Activated naive CD8-positive, alpha-beta T cell treated with anti-CD3 and anti-CD28 coated beads, Interleukin-2, amount 50 U/mL, for 16 hours (primary cell): ENCODE measurements around the gene MGAM2.

Experiments used
- DNase-seq: peaks from one replicate; pipeline ENCODE4 v3.0.0-alpha.2; 2020; ENCODE audit warnings: low read depth, low spot score

Gene MGAM2

DNA sequence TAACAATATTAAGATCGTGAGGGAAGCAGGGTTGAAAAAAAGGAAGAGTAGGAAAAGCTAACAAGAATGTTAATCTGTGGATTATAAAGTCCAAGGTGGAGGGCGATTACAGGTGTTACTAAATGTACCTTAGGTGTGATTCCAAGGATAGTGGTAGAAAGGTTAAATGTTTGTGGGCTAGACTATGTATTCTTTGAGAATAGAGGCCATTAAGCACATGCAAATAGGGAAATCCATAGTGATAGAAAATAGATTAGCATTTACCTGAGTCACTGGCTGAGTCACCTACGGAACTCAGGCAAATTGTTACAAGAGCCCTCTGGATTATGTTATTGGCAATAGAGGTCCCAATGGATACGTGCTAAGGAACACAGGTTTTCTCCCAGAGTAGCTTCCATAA is 9.0 kb downstream of the MGAM2 start:
- DNase-seq = no peak

DNA sequence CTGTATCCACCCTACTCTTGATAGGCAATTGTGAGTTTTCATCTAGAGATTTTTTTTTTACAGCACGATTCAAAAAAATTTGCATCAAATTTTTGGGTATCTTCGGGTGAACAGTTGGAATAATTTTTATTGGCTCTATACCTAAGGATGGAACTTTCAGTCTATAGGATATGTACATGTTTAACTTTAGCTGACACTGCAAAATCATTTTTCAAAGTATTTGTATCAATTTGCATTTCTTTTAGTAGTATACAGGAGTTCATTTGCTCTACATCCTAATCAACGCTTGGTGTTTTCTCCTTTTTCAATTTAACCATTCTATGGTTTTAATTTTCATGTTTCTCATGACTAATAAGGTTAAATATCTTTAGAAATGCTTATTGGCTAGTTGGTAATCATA is 11.7 kb downstream of the MGAM2 start:
- no peak for DNase-seq

DNA sequence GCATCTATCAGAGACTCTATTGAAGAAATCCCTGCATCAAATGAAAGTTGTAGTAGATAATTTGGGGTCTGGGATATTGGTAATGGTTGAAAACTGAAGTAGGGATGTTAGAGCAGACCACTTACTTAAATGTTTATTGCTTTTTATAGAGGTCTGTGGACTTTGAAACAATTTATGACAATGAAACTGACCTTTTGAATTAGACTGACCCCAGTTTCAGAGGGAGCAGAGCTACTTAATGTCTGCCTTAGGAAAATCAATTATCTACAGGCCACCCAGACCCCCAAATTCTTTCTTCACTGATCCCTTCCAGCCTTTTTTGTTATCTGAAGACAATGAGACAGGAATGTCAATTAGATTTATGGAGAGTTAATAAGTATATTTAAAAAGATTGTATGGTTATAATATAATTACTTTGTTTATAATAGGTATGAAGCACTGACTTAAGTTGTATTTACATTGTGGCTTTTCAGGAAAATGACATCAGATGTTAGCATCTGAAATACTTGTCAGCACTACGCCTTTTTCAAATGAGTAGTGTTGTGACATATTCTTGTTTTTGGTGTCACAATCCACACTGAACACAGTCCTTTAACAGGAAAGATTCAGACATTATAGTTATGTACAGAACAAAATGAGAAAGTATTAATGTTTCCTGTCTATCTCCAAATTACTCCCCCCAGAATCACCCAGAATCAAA is 13.9 kb downstream of the MGAM2 start:
- DNase-seq = no peak

DNA sequence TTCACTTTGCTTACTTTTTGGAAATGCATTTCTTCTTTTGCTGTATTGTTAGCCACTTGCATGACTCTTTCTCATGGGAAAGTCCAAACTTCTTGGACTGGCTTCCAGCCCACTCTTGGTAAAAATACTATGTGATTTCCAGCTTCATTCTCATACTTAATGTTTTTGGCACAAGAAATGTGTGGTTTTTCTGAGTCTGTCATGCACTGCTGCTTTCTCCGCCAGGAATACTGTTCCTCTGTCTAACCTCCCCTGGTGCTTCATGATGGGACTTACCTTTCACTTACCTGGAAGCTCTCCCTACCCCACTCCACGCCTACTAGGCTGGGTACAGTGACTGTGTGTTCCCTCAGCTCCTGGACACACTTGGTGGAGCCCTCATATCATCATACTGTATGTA is 18.7 kb downstream of the MGAM2 start:
- no peak for DNase-seq

DNA sequence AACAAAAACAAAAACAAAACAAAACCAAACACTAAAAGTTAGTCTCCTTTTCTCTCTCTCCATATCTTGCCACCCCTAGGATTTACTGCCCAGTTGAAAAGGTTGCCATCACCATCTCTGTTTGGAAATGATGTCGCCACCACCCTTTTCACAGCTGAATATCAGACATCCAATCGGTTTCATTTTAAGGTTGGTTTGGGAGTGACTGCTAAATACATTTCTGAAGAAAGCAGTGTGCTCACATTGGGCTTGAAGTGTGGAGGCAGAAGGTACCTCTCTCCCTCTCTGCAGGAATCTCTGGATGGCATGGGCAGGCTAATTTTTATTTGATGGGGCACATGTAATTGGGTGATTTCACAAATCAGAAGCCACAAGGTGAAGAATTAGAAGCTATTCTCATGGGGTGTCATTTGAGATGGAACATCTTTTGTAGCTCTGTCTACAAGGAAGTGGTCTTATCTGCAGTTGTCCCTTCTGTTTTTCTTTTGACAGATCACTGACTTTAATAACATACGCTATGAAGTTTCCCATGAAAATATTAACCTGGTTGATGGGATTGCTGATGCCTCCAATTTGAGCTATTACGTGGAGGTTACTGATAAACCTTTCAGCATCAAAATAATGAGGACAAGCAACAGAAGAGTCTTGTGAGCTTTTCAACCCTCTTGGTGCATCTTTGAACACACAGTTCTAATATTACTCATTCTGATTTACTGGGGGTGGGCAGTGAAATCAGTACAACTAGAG is 20.1 kb downstream of the MGAM2 start:
- DNase-seq = no peak

DNA sequence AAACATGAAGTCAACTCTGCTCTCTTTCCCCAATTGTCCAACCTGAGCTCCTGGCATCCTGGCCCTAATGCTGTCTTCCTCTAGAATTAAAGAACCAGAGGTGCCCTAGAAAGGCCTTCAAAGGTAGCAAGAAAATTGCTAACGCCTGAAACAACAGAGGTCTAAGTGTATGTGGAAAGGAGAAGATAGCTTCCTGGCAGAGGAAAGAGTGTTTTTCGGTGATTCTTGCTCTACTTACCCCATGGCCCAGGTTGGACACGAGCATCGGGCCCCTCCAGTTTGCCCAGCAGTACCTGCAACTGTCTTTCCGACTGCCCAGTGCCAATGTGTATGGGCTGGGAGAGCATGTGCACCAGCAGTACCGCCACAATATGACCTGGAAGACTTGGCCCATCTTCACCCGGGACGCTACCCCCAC is 22.2 kb downstream of the MGAM2 start:
- no peak for DNase-seq

DNA sequence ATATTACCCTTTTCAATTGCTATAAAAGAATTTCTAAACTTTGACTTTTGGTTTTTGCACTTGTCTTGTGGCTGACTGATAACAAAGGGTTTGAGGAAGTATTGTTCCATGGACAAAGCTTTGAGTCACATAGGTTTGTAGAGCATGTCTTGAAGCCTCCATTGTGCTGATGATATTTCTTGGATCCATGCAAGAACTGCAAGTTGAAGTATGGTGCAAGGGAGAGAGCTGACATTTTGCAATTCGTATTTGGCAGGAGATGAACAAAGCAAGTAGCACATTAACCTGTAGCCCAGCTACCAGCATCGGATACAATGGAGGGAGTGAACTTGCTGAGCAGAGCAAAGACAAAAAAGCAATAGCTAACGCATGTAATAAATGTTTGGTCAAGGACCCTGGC is 23.4 kb downstream of the MGAM2 start:
- no peak for DNase-seq

DNA sequence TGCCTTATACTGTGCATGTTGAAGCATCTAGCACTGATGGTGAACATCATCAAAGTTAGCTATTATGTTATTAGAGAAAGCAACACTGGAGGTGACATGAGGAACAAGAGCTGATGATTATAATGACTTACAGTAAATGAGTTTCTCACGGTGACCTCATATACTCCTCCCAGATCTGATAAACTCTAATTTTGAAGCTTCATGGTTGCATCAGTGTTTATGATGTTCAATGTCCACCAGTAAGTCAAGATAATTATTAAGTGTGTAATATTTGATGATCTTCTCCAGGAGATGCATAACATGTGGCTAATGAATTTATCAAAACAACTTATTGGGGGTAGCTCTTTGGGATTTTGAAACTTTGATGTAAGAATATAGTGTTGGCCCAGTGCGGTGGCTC is 27.5 kb downstream of the MGAM2 start:
- DNase-seq = no peak

DNA sequence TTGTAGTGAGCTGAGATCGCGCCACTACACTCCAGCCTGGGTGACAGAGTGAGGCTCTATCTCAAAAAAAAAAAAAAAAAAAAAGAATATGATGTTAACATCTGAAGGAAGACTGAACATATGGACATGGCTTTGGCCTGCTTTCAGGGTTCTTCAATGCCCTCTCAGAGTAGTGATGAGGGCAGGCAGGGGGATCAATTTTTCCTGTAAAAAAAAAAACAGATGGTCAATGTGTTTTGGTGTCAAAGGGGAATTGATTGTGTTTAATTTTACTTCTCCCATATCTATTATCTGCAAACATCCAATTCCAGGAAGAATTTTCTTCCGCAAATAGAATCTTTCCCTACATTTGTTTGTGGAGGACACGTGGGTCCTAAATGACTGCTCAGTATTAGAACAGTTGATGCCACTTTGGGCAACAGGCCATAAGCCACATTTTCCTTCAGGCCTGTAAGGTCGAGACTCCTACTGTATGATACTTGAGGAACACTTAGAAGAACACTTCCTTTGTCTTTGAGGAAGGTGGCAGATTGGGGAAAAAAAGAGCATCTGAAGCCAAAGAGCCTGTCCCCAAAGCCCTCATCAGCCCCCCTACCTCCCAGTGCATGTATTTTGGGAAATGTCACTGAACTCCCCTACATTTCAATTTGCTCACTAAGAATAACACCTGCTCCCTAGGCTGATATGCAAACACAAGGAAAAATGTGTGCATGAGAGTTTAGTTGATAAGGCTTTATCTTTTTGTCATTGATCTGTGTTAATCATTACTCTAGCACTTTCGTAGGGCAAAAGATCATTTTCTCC is 28.3 kb downstream of the MGAM2 start:
- DNase-seq = no peak

DNA sequence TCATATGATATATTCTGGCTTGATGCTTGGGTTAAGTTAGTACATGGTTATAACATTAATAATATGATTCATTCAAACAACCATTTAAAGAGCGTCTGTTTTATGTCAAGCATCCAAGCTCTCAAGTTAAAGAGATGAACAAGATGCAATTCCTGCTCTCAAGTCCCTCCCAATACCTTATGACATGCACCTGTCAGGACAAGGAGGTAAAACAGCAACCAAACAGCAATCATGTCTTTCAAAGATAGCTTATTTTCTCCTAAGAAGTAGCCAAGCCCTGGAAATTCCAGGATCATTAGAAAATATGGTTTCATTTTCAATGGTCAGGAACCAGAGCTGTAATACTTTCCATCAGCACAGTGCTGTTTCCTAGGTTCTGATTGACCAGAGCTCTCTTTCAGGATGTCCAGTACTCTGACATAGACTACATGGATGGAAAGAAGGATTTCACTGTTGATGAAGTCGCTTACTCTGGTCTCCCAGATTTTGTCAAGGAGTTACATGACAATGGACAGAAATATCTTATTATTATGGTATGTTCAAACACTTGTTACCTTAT is 29.0 kb downstream of the MGAM2 start:
- no peak for DNase-seq

DNA sequence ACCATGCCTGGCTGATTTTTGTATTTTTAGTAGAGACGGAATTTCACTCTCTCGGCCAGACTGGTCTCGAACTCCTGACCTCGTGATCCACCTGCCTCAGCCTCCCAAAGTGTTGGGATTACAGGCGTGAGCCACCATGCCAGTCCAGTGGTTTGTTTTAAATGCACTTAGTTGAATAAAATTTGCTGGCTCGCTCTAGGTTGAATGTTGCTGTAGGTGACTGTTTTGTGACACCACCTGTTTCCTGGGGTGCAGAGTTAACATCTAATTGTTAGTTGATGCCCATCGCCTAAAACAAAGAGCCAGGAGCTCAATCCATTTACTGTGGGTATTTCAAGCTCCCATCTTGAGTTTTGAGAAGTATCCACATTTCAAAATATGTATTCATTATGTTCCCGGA is 31.2 kb downstream of the MGAM2 start:
- DNase-seq = no peak

DNA sequence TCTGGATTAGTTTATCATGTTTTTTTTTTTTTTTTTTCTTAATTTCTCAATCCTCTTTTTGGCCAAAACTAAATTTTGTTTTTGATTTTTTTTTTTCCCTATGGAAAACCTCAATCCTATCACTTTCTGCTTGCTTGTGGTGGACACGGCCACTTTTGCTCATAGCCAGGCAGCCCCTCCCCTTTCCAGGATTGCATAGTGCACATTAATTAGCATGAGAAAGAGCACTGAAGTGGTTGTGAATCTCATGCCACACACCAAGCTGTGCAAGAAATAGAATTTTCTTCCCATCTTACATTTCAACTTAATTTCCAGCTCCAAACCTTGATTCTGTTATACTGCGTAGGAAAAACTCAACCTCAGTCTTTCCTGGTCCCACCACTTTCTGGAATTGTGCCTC is 34.6 kb downstream of the MGAM2 start:
- no peak for DNase-seq

DNA sequence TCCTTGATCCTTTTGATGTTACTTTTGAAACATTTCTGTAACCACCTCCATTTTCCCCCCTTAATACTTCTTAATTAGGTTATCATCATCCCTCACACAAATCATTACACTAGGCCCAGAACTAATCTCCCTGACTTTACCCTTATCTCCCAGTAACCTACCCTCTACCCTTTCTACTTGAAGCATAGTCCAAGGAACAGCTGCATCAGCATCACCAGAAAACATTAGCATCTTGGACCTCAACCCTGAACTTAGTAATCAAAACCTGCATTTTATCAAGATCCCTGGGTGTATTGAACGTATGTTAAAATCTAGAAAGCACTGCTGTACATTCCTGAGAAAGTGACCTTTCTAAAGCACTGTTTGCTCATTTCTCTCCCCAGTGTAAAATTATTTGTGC is 38.8 kb downstream of the MGAM2 start:
- DNase-seq = no peak

DNA sequence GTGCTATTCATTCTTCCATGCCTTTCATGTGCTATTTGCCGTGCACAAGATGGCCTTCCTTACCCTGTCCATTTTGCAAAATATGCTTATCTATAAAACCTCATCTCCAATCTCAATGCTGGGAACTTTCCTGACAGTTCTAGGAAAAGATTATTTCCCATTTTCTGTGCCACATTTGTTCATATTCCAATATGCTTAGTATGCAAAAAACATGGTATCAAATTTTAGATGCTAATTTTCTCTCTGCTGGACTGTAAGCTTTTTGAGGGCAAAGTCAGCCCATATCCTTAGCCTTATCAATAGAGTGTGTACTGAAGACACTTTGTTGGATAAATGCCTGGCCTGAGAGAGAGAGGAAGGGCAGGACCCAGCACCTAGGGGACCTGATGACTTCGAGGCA is 39.4 kb downstream of the MGAM2 start:
- DNase-seq = no peak

DNA sequence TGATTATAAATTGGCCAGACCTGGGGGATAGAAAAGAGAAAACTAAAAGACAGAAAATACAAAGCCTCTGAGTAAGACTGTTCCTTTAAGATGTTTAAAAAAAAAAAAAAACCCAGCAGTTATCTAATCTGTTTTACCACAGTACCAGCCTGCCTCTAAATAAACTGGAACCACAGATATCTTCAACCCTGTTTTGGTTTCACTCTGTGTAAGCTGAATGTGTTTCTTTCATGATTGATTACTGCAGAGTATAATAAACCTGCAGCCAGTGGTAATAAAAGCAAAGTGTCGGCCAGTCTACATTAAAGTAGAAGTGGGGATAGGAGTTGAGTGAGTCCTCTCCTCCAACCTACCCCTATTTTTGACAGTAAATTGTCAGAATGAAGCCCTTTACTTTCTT is 40.6 kb downstream of the MGAM2 start:
- no peak for DNase-seq

DNA sequence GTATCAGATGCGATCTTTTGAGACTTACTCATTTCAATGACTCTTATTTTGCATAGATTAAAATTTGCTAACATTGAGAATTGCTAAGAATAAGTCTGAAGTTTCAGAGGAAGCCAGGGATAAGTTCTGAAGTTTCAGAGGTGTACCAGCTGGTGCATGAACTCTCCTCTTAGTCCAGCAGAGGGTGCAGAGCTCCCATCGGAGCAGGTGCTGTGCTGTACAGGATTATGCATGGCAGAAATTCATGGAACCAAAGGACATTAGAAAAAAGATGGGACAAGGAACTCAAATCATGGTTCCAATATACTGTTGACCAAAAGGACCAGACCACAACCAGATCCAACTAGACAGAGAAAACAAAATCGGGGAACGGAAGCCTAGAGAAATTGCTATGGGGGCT is 41.9 kb downstream of the MGAM2 start:
- DNase-seq = no peak

DNA sequence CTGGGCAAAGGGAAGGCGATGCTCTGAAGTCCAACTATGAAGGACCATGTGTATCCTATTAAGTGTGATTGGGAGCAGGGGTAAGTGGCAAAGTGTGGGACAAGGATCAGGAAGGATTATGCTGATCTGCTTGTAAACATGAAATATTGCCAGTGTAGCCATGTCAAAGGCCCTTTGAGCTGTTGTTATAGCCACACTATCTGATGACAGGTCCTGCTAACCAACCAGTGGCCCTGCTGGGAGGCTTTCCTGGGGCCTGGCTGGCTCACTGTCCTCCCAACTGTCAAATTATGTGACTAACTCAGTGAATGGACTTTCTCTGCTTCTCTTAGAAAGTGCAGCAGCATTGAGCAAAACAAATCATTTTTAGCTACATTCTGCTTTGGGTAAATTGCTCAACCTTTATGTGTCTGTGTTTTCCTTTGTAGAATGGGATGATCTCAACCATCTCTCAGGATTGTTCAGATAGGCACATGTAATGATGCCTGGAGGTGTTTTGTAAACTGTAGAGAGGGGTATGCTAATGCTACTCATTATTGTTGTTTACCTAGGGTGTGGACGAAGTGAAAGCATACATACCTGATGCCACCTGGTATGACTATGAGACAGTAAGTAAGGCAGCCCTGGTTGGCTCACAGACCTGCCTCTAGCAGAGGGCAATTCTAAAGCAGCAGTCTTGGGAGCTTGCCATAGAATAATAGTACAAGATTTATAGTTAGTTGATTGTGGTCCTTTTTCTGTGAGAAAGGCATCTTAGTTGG is 47.4 kb downstream of the MGAM2 start:
- no peak for DNase-seq

DNA sequence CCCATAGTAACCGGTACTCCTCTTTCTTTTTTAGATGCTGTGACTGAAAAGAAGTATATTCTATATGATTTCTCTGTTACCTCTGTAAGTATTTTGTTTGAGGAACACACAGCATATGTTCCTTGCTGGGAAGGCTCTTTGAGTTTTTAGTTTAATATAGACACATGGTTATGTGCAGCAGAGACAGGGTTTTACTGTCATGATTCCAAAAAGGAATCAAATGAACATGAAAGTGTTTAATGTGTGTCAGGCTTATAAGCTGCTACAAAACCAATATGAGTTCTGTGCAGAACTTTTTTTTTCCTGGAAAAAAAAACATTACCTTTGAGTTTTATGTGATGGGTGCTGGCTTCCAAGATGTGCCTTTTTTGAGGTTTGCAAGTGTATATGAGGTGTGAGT is 50.4 kb downstream of the MGAM2 start:
- no peak for DNase-seq

DNA sequence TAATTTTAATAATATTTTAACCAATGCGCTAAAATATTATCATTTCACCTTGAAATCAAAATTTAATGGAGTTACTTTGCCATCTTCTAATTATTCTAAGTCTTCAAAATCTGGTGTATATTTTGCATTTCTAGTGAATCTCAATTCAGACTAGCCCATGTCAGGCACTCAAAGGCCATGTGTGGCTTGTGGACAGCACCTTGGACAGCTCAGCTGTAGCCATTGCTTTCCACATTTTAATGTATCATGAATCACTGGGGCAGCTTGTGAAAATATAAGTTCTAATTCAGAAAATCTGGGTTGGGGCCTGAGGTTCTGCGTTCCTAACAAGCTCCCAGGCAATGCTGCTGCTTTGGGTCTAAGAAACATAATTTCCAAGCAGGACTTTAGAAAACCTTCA is 57.2 kb downstream of the MGAM2 start:
- no peak for DNase-seq

DNA sequence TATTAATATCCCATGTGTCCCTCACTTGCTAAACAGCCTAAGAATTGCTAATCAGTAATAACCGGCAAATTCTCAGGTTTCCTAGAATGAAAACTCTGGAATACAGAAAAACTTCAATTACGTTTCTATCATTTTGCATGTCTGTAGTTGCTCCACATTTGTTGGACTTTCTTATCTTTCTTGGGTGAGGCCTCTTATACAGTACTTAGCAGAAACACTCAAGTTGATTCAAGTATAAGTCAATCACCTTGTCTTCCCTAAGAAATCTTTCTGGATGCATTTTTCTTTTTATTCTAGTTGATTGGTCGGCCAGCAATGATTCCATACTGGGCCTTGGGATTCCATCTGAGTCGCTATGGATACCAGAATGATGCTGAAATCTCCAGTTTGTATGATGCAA is 61.4 kb downstream of the MGAM2 start:
- no peak for DNase-seq

DNA sequence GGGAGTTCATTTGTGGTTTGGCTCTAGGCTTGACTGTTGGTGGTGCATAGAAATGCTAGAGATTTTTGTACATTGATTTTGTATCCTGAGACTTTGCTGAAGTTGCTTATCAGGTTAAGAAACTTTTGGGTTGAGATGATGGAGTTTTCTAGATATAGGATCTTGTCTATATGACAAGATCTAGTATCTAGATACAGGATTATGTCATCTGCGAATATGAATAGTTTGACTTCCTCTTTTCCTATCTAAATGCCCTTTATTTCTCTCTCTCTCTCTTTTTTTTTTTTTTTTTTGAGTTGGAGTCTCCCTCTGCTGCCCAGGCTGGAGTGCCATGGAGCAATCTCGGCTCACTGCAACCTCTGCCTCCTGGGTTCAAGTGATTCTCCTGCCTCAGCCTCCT is 62.9 kb downstream of the MGAM2 start:
- DNase-seq = no peak

DNA sequence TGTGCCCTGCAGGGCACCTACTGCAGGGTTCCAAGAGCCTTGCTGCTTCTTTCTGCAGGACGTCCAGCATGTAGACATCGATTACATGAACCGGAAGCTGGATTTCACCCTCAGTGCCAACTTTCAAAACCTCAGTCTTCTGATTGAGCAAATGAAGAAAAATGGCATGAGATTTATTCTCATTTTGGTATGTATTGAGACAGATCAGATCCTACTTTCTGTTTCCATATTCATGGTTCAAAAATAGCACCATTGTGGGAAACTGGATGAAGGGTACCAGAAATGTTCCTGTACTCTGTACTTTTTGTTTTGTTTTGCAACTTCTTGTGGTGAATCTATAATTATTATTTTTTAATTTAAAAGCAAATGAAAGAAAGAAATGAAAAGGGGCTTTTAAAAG is 64.1 kb downstream of the MGAM2 start:
- DNase-seq = no peak
